ENCODE measurements around the gene CH25H. TPM values are rescaled to one million over a fixed set of nuclear protein-coding genes. Genes with fewer than 3 reads are reported as not detected.

Gene CH25H
- total RNA-seq, 1 experiment from 2014 or later, result 0.10 TPM

GRCh38 chr10:89203237-89203636 lies 3.9 kb downstream of the CH25H start:
- DNase-seq (ENCODE audit: low read depth, low spot score) (no peak), ATAC-seq (no peak)
- intact Hi-C loops (cut with micrococcal nuclease; ENCODE audit: unreplicated experiment), result no loop called here
- CTCF ChIA-PET, result no interaction called here
- POLR2A ChIA-PET, result interaction anchor here (0.7 kb wide), 1 partner anchor 27 kb away, joined by 4 read pairs; no protein-coding TSS in a partner anchor
- in situ Hi-C loops (cut with HindIII; ENCODE audit: low pct_unique_long_range_greater_than_20kb, low sequenced_read_pairs), result loop anchor here (25.0 kb wide), 1 partner anchor 191 kb away; no protein-coding TSS in a partner anchor
- no TSS peak for BruUV-seq (replicated peaks)
- Histone ChIP-seq H3K27ac (ENCODE audit: low read length) (no peak overlapping the region), H3K4me1 (ENCODE audit: control insufficient read depth, insufficient read depth, low read length) (no peaks in the 10 kb centered on the region), H3K9me3 (ENCODE audit: control insufficient read depth, insufficient read depth, low read depth, low read length) (no peaks in the 10 kb centered on the region), H3K27me3 (ENCODE audit: control insufficient read depth, insufficient read depth, low read length) (peaks cover 23% of the 10 kb centered on the region), H3K4me3 (ENCODE audit: low read depth in 2 of 2, low read length in 2 of 2) (no peak overlapping the region), H3K36me3 (ENCODE audit: control insufficient read depth, insufficient read depth, low read length) (no peaks in the 10 kb centered on the region)
- TF ChIP-seq REST (IDR thresholded peaks at IDR 0.05; ENCODE audit: insufficient read depth in 1 of 2, low read depth in 2 of 2, low read length in 1 of 2), result no peak
- TF ChIP-seq POLR2AphosphoS5 (IDR thresholded peaks at IDR 0.05; ENCODE audit: low read depth, low read length), result no peak
- no peak for TF ChIP-seq SIN3A (IDR thresholded peaks at IDR 0.05; ENCODE audit: borderline replicate concordance, insufficient read depth, low read depth, low read length)
- no peak for TF ChIP-seq TCF7L2 (IDR thresholded peaks at IDR 0.05; ENCODE audit: low read depth, low read length)
- no peak for TF ChIP-seq CTCF (IDR thresholded peaks at IDR 0.05)

- DNase-seq (ENCODE audit: low read depth, low spot score) (no peak), ATAC-seq (no peak)
- Histone ChIP-seq H3K4me3 (ENCODE audit: low read depth in 2 of 2, low read length in 2 of 2) (no peak overlapping the region), H3K36me3 (ENCODE audit: control insufficient read depth, insufficient read depth, low read length) (no peaks in the 10 kb centered on the region), H3K4me1 (ENCODE audit: control insufficient read depth, insufficient read depth, low read length) (no peaks in the 10 kb centered on the region), H3K27ac (ENCODE audit: low read length) (no peak overlapping the region), H3K9me3 (ENCODE audit: control insufficient read depth, insufficient read depth, low read depth, low read length) (no peaks in the 10 kb centered on the region), H3K27me3 (ENCODE audit: control insufficient read depth, insufficient read depth, low read length) (peaks cover 19% of the 10 kb centered on the region)
- TF ChIP-seq SIN3A (IDR thresholded peaks at IDR 0.05; ENCODE audit: borderline replicate concordance, insufficient read depth, low read depth, low read length), result no peak
- no peak for TF ChIP-seq TCF7L2 (IDR thresholded peaks at IDR 0.05; ENCODE audit: low read depth, low read length)
- BruUV-seq (replicated peaks), result no TSS peak
- POLR2A ChIA-PET, result no interaction called here
- intact Hi-C loops (cut with micrococcal nuclease; ENCODE audit: unreplicated experiment) (no loop called here), in situ Hi-C loops (cut with HindIII; ENCODE audit: low pct_unique_long_range_greater_than_20kb, low sequenced_read_pairs) (loop anchor here (25.0 kb wide), 1 partner anchor 190 kb away; no protein-coding TSS in a partner anchor)
- CTCF ChIA-PET, result interaction anchor here (0.6 kb wide), 1 partner anchor 201 kb away, joined by 3 read pairs; no protein-coding TSS in a partner anchor
These were observed 5.1 kb downstream of the CH25H start for GRCh38 chr10:89202033-89202425.

- no TSS peak for BruUV-seq (replicated peaks)
- Histone ChIP-seq H3K4me3 (ENCODE audit: low read depth in 2 of 2, low read length in 2 of 2) (no peak overlapping the region), H3K36me3 (ENCODE audit: control insufficient read depth, insufficient read depth, low read length) (no peaks in the 10 kb centered on the region), H3K4me1 (ENCODE audit: control insufficient read depth, insufficient read depth, low read length) (no peaks in the 10 kb centered on the region), H3K27me3 (ENCODE audit: control insufficient read depth, insufficient read depth, low read length) (peaks cover 17% of the 10 kb centered on the region), H3K9me3 (ENCODE audit: control insufficient read depth, insufficient read depth, low read depth, low read length) (no peaks in the 10 kb centered on the region), H3K27ac (ENCODE audit: low read length) (no peak overlapping the region)
- intact Hi-C loops (cut with micrococcal nuclease; ENCODE audit: unreplicated experiment), result no loop called here
- in situ Hi-C loops (cut with HindIII; ENCODE audit: low pct_unique_long_range_greater_than_20kb, low sequenced_read_pairs), result loop anchor here (25.0 kb wide), 1 partner anchor 189 kb away; no protein-coding TSS in a partner anchor
- TF ChIP-seq POLR2AphosphoS5 (IDR thresholded peaks at IDR 0.05; ENCODE audit: low read depth, low read length) (no peak), SIN3A (IDR thresholded peaks at IDR 0.05; ENCODE audit: borderline replicate concordance, insufficient read depth, low read depth, low read length) (no peak), REST (IDR thresholded peaks at IDR 0.05; ENCODE audit: insufficient read depth in 1 of 2, low read depth in 2 of 2, low read length in 1 of 2) (no peak), TCF7L2 (IDR thresholded peaks at IDR 0.05; ENCODE audit: low read depth, low read length) (no peak), CTCF (IDR thresholded peaks at IDR 0.05) (no peak)
- ChIA-PET CTCF (interaction anchor here (0.6 kb wide), 1 partner anchor 201 kb away, joined by 3 read pairs; no protein-coding TSS in a partner anchor), POLR2A (no interaction called here)
- ATAC-seq (no peak), DNase-seq (ENCODE audit: low read depth, low spot score) (no peak)
These were observed 5.6 kb downstream of the CH25H start for GRCh38 chr10:89201345-89202032.

All from Panc1 (cell line).